Activated naive CD4-positive, alpha-beta T cell treated with anti-CD3 and anti-CD28 coated beads, Interleukin-2, amount 50 U/mL, for 24 hours (primary cell): Measurements from ENCODE around the gene POFUT2.

ENCODE experiments used
- H3K27ac Mint-ChIP-seq: one replicate; pipeline ENCODE4 v1.8.0; 2021; ENCODE audit warnings: mild to moderate bottlenecking, mixed read lengths
- H3K27me3 Mint-ChIP-seq: one replicate; pipeline ENCODE4 v1.8.0; 2021; ENCODE audit warnings: mixed read lengths
- H3K36me3 Mint-ChIP-seq: one replicate; pipeline ENCODE4 v1.8.0; 2021; ENCODE audit warnings: mixed read lengths
- H3K4me1 Mint-ChIP-seq: one replicate; pipeline ENCODE4 v1.8.0; 2021; ENCODE audit warnings: mixed read lengths
- H3K4me3 Mint-ChIP-seq: one replicate; pipeline ENCODE4 v1.8.0; 2021; ENCODE audit warnings: mild to moderate bottlenecking, mixed read lengths
- H3K9me3 Mint-ChIP-seq: one replicate; pipeline ENCODE4 v1.8.0; 2021; ENCODE audit warnings: mixed read lengths

POFUT2 gene

DNA sequence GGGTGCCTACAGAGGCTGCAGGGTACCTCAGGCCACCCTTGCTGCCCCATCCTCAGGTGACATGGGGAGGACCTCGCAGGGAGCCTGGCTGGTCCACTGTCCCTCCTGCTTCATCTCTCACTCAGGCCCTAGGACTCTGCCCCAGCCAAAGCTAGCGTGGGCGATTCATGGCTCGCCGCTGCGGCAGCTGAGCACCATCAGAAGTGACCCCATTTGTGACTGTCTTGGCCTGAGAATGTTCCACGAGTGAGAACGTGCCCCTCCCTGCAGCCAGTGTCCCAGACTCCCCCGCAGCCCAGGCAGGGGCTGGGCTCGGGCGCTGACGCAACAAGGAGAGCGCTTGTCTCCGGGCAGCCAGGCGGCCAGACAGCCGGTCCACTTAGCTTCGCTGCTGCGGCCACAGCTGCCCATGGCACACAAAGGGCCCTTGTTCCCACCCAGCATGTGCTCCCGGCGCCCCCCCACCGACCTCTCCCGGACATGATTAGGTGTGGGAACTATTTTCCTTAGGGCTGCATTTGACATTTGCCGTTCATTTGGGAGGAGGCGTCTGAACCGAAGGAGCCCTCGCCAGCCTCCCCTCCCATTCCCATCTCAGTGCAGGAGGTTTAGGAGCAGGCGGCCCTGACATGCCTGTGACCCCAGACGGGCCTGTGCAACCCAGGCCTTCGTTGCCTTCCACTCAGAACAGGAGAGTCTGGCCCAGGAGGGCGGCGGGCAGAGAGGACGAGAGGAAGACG, 19.3 kb upstream of the POFUT2 start:
- no peaks in the 10 kb centered on the region for H3K27me3 Mint-ChIP-seq
- H3K36me3 Mint-ChIP-seq: no peaks in the 10 kb centered on the region
- no peak overlapping the region for H3K4me3 Mint-ChIP-seq
- H3K27ac Mint-ChIP-seq: no peak overlapping the region
- H3K4me1 Mint-ChIP-seq: peaks cover 47% of the 10 kb centered on the region
- H3K9me3 Mint-ChIP-seq: no peaks in the 10 kb centered on the region

DNA sequence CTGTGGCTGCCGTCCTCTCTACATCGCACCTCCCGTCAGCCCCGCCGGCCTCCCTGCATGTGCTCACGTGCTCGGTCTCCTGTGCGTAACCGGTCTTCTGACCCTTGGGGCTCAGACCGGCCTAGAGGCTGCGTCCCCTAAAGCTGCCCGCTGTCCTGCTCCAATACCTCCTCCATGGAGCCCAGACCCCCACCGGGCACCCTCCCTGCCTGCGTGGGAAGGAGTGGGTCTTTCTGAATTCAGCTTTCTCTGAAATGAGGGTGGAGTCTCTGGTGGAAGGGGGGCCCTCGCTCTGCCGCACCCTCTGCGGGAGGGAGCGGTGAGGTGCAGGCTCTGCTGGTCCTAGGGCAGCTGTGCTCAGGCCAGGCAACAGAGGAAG, 18.7 kb upstream of the POFUT2 start:
- Mint-ChIP-seq H3K36me3 (no peaks in the 10 kb centered on the region), H3K27ac (no peak overlapping the region), H3K9me3 (no peaks in the 10 kb centered on the region), H3K27me3 (no peaks in the 10 kb centered on the region), H3K4me3 (peak overlapping the region; percentile 41), H3K4me1 (peaks cover 49% of the 10 kb centered on the region)

DNA sequence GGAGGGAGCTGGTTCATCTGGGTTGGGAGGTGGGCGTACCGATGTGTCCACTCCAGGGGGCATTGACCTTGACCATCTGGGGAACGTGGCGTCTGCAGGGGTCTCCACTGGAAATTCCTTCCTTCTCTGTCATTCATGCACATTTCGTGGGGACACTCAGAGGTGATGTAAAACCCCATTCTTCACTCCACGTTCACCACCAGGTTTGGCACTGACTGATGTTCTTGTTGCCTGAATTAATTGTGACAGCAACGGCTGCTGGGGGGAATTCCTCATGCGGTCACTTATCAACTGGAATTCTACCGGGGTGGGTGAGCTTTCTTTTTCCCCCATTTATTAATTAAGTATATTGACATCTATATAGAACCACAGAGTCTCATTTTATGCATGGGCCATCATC, 18.1 kb upstream of the POFUT2 start:
- Mint-ChIP-seq H3K27ac (no peak overlapping the region), H3K4me1 (peaks cover 49% of the 10 kb centered on the region), H3K4me3 (no peak overlapping the region), H3K36me3 (no peaks in the 10 kb centered on the region), H3K27me3 (no peaks in the 10 kb centered on the region), H3K9me3 (no peaks in the 10 kb centered on the region)

DNA sequence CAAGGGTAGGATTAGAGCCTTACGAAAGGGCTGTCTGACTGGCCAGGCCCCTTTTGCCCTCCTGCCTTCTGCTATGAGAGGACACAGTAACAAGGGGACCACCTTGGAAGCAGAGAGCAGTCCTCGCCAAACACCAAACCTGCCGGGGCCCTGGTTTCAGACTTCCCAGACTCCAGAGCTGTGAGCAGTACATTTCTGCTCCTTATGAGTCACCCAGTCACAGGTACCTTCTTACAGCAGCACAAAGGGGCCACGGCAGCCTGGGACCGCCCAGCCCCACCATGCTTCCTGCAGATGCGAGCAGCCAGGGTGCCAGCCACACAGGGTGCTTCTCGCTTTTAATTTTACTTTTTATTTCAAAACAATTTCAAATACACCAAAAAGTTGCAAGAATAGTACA, 17.2 kb upstream of the POFUT2 start:
- H3K4me1 Mint-ChIP-seq: peaks cover 49% of the 10 kb centered on the region
- no peak overlapping the region for H3K4me3 Mint-ChIP-seq
- no peaks in the 10 kb centered on the region for H3K36me3 Mint-ChIP-seq
- H3K27me3 Mint-ChIP-seq: no peaks in the 10 kb centered on the region
- H3K9me3 Mint-ChIP-seq: no peaks in the 10 kb centered on the region
- H3K27ac Mint-ChIP-seq: peak overlapping the region; percentile 70

DNA sequence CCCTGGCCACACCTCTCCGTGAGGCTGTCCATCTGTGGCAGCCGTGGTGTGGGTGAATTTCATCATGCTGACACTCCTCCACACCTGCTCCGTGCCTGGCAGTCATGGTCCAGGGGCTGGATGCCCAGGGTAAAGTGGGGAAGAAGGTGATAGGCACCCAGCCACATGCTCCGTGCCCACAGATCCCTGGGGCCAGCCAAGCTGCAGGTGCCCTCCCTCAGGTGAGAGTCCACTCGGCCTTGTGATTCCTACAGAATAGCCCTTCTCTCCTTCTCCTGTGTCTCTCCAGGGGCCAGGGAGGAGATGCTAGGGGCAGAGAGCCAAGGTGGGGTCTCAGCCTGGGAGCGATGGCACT, 16.8 kb upstream of the POFUT2 start:
- Mint-ChIP-seq H3K4me3 (no peak overlapping the region), H3K27ac (peak overlapping the region; percentile 70), H3K36me3 (no peaks in the 10 kb centered on the region), H3K9me3 (no peaks in the 10 kb centered on the region), H3K27me3 (no peaks in the 10 kb centered on the region), H3K4me1 (peaks cover 47% of the 10 kb centered on the region)

DNA sequence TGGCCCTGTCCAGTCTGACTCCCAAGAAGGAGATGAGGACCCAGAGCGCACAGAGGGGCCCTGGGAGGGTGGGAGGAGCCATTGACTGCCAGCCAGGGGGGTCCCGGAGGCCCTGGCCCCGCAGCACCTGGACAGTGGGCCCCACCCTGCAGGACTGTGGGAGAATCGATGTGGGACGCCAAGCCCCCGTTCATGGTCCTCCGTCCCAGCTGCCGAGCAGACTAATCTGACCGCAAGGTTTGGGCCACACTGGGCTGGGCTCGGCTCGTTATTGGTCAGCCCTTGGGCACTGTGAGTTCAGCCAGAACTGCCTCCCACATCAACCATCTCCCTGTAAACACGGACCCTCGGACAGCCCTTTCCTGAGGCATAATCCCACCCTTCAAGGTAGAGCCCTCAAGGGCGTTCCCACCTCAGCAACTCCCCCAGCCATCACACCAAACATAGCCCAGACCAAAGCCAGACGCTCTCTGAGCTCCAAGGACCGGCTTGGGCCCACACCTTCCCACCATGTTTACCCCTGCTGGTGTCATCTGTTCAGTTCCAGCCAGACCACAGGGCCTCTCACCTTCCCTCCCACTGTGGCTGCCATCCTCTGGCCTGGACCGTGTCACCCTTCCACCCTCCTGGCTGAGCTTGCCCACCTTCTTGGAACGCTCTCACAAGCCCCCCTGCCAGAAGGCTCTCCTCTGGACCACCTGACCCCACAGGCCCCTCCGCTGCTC, 16.2 kb upstream of the POFUT2 start:
- H3K27ac Mint-ChIP-seq: peak overlapping the region; percentile 84
- H3K9me3 Mint-ChIP-seq: no peaks in the 10 kb centered on the region
- no peak overlapping the region for H3K4me3 Mint-ChIP-seq
- no peaks in the 10 kb centered on the region for H3K27me3 Mint-ChIP-seq
- H3K4me1 Mint-ChIP-seq: peaks cover 43% of the 10 kb centered on the region
- H3K36me3 Mint-ChIP-seq: no peaks in the 10 kb centered on the region

DNA sequence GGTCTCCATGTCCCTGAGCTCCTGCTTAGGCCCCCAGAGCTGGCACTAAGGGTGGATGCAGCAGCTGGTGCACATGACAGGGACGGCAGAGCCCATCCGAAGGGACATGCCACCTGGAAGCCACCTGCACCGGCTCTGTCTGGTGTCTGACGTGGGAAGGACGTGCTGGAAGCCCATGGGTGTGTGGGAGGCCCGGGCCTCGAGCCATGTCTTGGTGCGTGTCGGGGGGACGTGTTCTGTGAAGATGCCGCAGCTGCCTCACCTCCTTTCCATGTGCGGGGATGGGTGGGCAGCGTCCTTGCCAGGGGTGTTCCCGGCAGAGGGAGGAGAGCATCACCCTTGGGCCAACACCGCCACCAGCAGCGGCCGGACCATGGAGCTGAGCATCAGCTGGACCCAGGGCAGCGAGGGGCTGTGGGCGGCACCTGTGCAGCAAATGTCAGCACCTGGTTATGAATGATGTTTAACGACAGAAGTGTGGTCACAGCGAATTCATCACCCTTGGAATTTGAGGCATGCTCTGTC, 15.5 kb upstream of the POFUT2 start:
- no peaks in the 10 kb centered on the region for H3K36me3 Mint-ChIP-seq
- no peak overlapping the region for H3K27ac Mint-ChIP-seq
- H3K4me1 Mint-ChIP-seq: peaks cover 40% of the 10 kb centered on the region
- H3K9me3 Mint-ChIP-seq: no peaks in the 10 kb centered on the region
- no peaks in the 10 kb centered on the region for H3K27me3 Mint-ChIP-seq
- no peak overlapping the region for H3K4me3 Mint-ChIP-seq

DNA sequence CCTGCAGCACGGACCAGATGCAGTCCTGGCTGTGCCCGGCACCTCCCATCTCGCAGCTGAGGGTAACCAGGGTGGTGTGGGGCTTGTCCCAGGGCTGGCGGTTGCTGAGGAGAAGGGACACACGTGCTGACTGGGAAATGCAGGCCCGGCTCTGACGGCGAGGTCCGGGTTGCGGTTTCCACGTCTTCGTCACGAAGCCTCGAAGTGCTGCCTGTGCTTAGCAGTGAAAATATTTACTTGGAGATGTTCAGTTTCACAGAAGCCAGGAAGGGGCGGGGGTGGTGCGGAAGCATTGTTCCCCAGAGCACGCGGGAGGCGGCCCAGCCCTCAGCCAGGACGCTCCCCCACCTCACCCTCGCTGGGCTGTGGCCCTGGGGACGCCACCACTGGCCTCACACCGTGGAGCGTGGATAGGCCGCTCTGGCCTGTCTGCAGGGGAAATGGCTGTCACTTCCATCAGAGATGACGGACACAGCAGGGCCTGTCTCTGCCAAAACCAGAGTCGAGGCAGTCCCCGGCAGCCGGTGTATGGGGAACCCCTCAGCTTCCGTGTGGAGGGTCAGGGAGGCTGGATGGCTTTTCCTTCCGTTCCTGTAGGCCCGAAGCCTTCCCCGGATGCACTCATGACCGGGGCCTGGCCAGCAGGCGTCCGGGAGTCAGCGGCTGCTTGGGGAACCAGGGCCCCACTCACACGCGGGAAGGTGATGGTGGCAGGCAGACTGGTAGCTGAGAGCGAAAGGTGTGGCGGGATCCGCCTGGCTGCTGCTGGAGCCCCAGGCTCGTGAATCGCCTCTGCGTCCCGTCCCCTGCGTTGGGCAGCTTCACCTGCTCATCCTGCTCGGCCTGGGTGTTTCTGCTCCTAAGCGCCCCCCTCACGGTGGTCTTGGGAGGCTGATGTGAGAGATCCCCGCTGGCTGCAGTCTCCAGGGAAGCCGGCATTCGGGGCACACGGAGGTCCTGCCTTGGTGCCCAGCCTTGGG, 14.7 kb upstream of the POFUT2 start:
- Mint-ChIP-seq H3K36me3 (no peaks in the 10 kb centered on the region), H3K27ac (peak overlapping the region; percentile 74), H3K4me3 (no peak overlapping the region), H3K27me3 (no peaks in the 10 kb centered on the region), H3K9me3 (no peaks in the 10 kb centered on the region), H3K4me1 (peaks cover 33% of the 10 kb centered on the region)

DNA sequence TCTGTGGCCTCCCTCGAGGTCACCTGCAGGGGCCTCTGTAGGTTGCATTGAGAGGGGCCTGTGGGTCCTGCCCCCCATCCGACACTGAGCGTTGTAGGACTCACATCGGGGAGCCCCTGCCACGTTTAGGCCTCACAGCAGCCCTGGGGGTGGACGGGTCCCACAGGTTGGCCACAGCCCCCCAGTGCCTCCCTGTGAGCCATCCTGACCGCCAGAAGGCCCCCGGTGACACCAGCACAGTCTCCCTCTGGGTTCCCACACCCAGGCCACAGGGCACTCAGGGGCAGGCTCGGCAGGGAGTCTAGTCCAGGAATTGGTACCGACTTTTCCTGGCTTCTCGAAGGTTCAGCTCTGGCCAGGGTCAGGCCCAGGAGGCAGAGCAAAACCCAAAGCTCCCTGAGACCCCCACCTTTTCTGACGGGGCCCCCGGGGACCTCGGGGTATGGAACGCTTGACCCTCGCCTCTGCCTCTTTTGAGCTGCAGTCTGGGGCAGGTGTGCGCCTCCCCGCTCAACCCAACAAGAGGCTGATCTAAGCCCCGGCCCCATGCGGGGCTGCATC, 13.9 kb upstream of the POFUT2 start:
- Mint-ChIP-seq H3K36me3 (peaks cover 4% of the 10 kb centered on the region), H3K4me3 (no peak overlapping the region), H3K27me3 (no peaks in the 10 kb centered on the region), H3K4me1 (peaks cover 29% of the 10 kb centered on the region), H3K9me3 (no peaks in the 10 kb centered on the region), H3K27ac (peak overlapping the region; percentile 74)

DNA sequence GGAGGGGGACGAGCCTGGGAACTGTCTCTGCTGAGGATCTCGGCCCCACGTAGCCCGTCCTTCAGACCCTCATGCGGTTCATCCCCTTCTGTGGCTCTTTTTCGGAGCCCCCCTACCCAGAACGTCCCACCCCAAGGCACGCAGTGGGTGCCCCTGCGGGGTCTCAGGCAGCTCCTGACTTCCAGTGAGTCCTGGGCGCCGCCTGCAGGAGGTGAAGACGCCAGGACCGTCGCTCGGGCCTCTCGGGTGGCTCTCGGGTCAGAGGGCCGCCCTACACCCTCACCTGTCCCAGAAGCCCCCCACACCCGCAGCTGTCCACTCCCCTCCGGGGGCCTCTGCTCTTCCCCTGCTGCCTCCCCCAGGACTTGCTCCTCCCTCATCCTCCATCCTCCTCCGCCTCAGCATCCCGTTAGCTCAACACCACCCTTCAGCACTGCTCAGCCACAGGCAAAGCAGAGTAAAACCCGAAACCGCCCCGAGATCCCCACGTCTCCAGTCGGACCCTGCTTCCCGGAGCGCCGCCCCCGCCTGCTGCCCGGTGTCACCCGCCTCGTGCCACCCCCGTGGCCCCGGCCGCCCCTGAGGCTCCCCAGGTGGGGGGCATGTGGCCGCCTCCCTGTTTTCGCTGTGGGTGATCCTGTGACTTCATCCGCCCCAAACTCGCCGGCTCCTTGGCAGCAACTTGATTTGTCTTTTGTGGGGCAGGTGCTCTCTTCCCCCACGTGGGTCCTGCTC, 13.3 kb upstream of the POFUT2 start:
- Mint-ChIP-seq H3K27ac (no peak overlapping the region), H3K9me3 (no peaks in the 10 kb centered on the region), H3K4me3 (no peak overlapping the region), H3K27me3 (no peaks in the 10 kb centered on the region), H3K36me3 (peaks cover 6% of the 10 kb centered on the region), H3K4me1 (peaks cover 23% of the 10 kb centered on the region)

DNA sequence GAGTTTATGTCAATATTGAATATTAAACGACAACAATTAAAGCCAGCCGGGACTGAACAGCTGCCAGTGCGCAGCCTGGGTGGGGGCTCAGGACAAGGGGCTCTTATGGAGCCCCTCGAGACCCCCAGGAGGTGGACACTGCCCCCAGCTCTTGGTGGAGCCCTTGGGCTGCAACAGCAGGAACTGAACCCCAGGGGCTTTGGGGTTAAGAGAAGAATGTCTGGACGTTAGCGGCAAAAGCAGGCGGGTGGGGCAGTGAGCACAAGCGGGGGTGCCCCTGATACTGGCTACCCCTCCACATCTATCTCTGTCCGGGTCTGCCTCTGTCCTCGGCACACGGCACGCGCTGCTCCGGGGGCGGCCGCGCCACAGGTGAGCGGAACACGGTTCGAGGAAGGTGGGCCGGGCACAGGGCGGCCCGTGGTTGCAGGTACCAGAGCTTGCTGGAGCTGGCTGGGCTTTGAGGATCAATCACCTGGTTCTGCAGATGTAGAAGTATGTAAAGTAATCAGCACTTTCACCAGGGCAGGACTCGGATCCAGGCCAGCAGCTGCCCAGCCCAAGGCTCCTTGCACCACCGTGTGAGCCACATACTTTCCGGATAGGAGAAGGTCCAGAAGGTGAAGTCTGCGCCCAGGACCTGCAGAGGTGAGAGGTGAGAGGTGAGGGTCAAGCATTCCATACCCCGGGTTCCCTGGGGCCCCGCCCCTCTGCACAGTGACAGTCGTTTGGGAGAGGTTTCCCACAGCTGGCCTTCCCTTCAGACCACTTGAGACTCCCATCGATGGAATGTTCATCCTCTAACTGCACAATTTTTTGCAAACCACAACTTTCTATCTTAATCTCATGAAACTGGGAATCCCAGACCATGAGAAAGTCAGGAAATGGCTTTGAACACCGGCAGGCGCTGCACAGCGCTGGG, 12.4 kb upstream of the POFUT2 start:
- H3K27ac Mint-ChIP-seq: no peak overlapping the region
- H3K27me3 Mint-ChIP-seq: no peaks in the 10 kb centered on the region
- H3K4me1 Mint-ChIP-seq: peaks cover 20% of the 10 kb centered on the region
- H3K36me3 Mint-ChIP-seq: peaks cover 6% of the 10 kb centered on the region
- H3K4me3 Mint-ChIP-seq: no peak overlapping the region
- H3K9me3 Mint-ChIP-seq: no peaks in the 10 kb centered on the region

DNA sequence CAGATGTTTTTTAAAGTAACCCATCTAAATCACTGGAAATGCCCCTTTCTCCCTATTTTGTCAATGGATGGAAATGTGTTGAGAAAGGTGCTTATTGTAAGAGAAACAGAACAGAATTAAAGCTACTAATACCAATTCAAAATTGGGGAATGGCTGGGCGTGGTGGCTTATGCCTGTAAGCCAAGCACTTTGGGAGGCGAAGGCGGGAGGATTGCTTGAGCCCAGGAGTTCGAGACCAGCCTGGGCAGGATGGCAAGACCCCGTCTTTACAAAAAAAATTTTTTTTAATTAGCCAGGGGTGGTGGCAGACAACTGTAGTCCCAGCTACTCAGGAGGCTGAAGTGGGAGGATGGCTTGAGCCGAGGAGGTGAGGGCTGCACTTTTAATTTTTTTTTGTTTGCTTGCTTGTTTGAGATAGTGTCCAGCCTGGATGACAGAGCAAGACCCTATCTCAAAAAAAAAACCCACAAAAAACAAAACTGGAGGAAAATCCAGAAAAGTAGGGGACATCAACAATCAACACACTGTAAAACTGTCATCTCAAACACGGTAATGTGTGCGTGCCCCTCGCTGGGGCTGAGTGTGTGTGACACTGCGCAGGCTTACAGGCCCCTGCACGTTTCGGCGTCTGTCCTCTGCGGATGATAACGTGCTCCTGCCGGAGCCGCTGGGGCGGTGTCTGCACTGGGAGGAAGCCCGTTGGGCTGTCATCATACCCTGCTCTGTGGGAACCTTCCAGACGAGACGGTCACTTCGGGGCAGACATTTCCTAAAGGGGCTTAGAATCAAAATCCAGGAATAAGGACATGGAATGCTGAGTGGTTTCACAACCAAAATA, 11.6 kb upstream of the POFUT2 start:
- H3K27ac Mint-ChIP-seq: no peak overlapping the region
- peaks cover 20% of the 10 kb centered on the region for H3K4me1 Mint-ChIP-seq
- no peaks in the 10 kb centered on the region for H3K27me3 Mint-ChIP-seq
- H3K4me3 Mint-ChIP-seq: no peak overlapping the region
- H3K9me3 Mint-ChIP-seq: no peaks in the 10 kb centered on the region
- H3K36me3 Mint-ChIP-seq: peaks cover 6% of the 10 kb centered on the region

DNA sequence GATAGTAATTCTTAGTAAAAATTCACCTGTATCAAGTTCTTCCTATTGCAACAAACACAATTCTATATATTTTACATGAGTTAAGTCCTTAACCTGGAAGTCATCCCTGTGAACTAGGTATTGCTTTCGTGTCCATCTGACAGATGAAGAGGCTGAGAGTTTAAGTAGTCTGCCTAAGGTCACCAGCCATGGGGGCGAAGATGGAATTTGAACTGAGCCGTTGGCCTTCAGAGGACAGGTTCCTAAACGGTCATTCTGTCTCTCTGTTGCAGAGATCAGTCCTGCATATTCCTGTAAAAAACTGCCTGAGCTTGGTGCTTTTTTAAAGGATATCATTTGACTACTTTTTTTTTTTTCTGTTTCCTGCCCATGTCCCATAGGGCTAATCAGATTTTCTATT, 10.2 kb upstream of the POFUT2 start:
- Mint-ChIP-seq H3K4me1 (peaks cover 20% of the 10 kb centered on the region), H3K36me3 (peaks cover 6% of the 10 kb centered on the region), H3K27ac (no peak overlapping the region), H3K4me3 (no peak overlapping the region), H3K9me3 (no peaks in the 10 kb centered on the region), H3K27me3 (no peaks in the 10 kb centered on the region)
